Measurements from ENCODE around the gene TAS2R38. TPM values are rescaled to one million over a fixed set of nuclear protein-coding genes. Genes with fewer than 3 reads are reported as not detected.

The TAS2R38 gene
- total RNA-seq, 1 donor from 2014 or later = not detected

- Mint-ChIP-seq H3K27ac (no peak overlapping the region), H3K27me3 (peaks cover 8% of the 10 kb centered on the region), H3K9me3 (ENCODE audit: low read depth) (no peaks in the 10 kb centered on the region), H3K4me3 (ENCODE audit: low read depth) (peak overlapping the region; percentile 61), H3K4me1 (ENCODE audit: low read depth) (peaks cover 2% of the 10 kb centered on the region), H3K36me3 (ENCODE audit: insufficient read depth) (no peaks in the 10 kb centered on the region)
- no peak for DNase-seq (ENCODE audit: low spot score, unreplicated experiment)
- no peak for TF ChIP-seq CTCF (IDR thresholded peaks at IDR 0.05; ENCODE audit: unreplicated experiment)
These were observed 3.1 kb upstream of the TAS2R38 start for GRCh38 chr7:141976524-141977245.

- H3K27ac Mint-ChIP-seq = no peak overlapping the region
- peaks cover 2% of the 10 kb centered on the region for H3K4me1 Mint-ChIP-seq (ENCODE audit: low read depth)
- DNase-seq (ENCODE audit: low spot score, unreplicated experiment) = peak; percentile 81
- peak overlapping the region; percentile 61 for H3K4me3 Mint-ChIP-seq (ENCODE audit: low read depth)
- TF ChIP-seq CTCF (IDR thresholded peaks at IDR 0.05; ENCODE audit: unreplicated experiment) = peak; percentile 96
- H3K9me3 Mint-ChIP-seq (ENCODE audit: low read depth) = no peaks in the 10 kb centered on the region
- H3K36me3 Mint-ChIP-seq (ENCODE audit: insufficient read depth) = no peaks in the 10 kb centered on the region
- H3K27me3 Mint-ChIP-seq = peaks cover 8% of the 10 kb centered on the region
These were observed 2.4 kb upstream of the TAS2R38 start for GRCh38 chr7:141975806-141976523.

GRCh38 chr7:141974831-141975230 lies 1.3 kb upstream of the TAS2R38 start:
- Mint-ChIP-seq H3K4me1 (ENCODE audit: low read depth) (peaks cover 2% of the 10 kb centered on the region), H3K27ac (no peak overlapping the region), H3K4me3 (ENCODE audit: low read depth) (no peak overlapping the region), H3K9me3 (ENCODE audit: low read depth) (no peaks in the 10 kb centered on the region), H3K27me3 (peaks cover 8% of the 10 kb centered on the region), H3K36me3 (ENCODE audit: insufficient read depth) (no peaks in the 10 kb centered on the region)
- no peak for DNase-seq (ENCODE audit: low spot score, unreplicated experiment)
- peak; percentile 66 for TF ChIP-seq CTCF (IDR thresholded peaks at IDR 0.05; ENCODE audit: unreplicated experiment)

GRCh38 chr7:141960687-141961422 lies 12.7 kb downstream of the TAS2R38 start:
- Mint-ChIP-seq H3K27me3 (no peaks in the 10 kb centered on the region), H3K36me3 (ENCODE audit: insufficient read depth) (no peaks in the 10 kb centered on the region), H3K4me3 (ENCODE audit: low read depth) (no peak overlapping the region), H3K4me1 (ENCODE audit: low read depth) (no peaks in the 10 kb centered on the region), H3K9me3 (ENCODE audit: low read depth) (peaks cover 7% of the 10 kb centered on the region), H3K27ac (no peak overlapping the region)
- no peak for DNase-seq (ENCODE audit: low spot score, unreplicated experiment)
- TF ChIP-seq CTCF (IDR thresholded peaks at IDR 0.05; ENCODE audit: unreplicated experiment) = no peak

- H3K36me3 Mint-ChIP-seq (ENCODE audit: insufficient read depth) = no peaks in the 10 kb centered on the region
- no peaks in the 10 kb centered on the region for H3K4me1 Mint-ChIP-seq (ENCODE audit: low read depth)
- no peak overlapping the region for H3K4me3 Mint-ChIP-seq (ENCODE audit: low read depth)
- no peak for DNase-seq (ENCODE audit: low spot score, unreplicated experiment)
- no peak for TF ChIP-seq CTCF (IDR thresholded peaks at IDR 0.05; ENCODE audit: unreplicated experiment)
- no peaks in the 10 kb centered on the region for H3K9me3 Mint-ChIP-seq (ENCODE audit: low read depth)
- no peak overlapping the region for H3K27ac Mint-ChIP-seq
- H3K27me3 Mint-ChIP-seq = no peaks in the 10 kb centered on the region
These were observed 17.5 kb downstream of the TAS2R38 start for GRCh38 chr7:141956084-141956483.
